ENCODE data around the gene RAPGEF1.

- no peak for TF ChIP-seq CTCF (IDR thresholded peaks at IDR 0.05)
- TF ChIP-seq POLR2A (IDR thresholded peaks at IDR 0.05) = no peak
Measured at GRCh38 chr9:131529597-131530545, 210.0 kb downstream of the RAPGEF1 start.
